ENCODE data around the gene MS4A13.
"Not testable (repeated sequence)": the region's sequence is repeated elsewhere in the genome, so short reads cannot be mapped to it uniquely, and the experiment has no call there.

MS4A13 gene, protein sequence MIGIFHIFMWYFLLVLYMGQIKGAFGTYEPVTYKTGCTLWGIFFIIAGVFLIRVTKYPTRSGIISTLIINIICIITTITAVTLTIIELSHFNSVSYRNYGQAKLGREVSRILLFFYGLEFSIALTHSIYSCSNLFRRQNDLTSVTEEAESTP

DNA sequence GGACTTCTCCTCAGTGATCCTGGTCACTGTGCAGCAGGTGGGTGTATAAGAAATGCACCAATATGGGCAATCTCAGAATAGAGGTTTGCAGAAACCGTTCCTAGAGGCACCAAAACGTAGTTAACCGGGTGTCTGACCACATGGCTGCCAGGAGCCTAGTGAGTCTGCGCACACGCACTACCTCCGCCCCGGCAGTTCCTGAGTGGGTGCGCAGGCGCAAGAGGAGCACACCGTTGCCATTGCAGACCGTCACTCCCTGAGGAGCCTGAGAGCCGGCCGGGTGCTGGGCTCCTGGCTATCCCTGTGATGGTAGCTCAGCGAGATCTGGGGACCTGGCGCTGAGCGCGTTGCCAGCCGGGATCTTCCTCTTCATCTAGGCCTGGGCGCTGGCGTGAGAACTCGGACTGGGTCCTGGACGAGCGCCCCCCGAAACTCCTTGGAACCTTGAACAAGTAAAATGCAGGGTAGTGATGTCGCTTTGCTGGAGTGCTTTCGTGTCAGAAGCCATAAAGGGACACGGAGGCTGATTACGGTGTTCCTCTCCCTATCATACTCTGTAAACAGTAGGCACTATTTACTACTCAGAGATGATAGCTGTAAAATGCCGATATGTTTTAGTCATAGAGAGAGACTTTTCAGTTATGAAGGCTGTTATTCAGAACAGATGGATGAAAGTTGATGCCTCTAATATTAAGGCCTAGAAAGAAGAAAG, at the start of gene MS4A13:
Gene MS4A13, plus strand, starts transcription at position 249 of the 712 bp plus-strand sequence. CDS start 2,692 bp downstream, outside the sequence.
- no peak for DNase-seq (ENCODE audit: low read depth)

DNA sequence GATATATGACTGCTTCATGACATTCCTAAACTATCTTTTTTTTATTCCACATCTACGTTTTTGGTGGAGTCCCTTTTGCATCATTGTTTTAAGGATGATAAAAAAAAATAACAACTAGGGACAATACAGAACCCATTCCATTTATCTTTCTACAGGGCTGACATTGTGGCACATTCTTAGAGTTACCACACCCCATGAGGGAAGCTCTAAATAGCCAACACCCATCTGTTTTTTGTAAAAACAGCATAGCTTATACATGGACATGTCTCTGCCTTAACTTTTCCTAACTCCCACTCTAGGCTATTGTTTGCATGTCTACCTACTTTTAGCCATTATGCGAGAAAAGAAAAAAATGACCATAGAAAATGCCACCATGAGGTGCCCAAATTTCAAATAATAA, 46.4 kb upstream of the MS4A13 start:
- no peak for DNase-seq (ENCODE audit: low read depth)

DNA sequence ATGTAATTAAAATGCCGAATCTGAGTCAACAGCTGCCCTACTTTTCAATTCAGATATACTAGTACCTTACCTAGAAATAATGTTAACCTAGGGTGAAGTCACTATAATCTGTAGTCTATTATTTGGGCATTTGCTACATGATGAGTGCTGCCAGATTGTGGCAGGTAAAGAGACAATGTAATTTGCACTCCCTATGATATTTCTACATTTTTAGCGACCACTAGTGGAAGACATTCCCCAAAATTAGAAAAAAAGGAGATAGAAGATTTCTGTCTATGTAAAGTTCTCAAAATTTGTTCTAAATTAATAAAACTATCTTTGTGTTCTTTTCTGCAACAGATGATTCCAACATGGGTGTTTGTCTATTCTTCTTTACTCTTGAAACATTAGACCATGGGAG, 45.5 kb upstream of the MS4A13 start:
- DNase-seq (ENCODE audit: low read depth), result no peak

DNA sequence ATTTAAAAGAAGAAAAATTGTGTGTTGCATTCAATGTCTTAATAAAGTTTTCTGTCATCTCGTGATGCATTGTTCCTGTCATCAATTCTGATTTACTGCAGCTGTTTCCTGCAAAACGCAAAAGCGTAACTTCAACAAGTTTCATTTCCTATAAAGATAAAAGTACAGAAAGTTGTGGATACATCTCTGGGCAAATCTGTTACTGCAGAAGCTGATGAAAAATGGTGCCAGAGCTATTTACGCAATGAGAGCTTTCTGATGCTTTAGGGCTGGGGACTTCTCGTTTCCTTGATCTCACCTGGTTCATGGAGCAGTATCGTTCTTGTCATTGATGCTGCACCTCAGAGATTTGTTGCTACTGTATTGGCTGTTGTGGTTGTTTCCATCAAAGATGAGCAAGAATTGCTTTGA, 38.2 kb upstream of the MS4A13 start:
- no peak for DNase-seq (ENCODE audit: low read depth)

DNA sequence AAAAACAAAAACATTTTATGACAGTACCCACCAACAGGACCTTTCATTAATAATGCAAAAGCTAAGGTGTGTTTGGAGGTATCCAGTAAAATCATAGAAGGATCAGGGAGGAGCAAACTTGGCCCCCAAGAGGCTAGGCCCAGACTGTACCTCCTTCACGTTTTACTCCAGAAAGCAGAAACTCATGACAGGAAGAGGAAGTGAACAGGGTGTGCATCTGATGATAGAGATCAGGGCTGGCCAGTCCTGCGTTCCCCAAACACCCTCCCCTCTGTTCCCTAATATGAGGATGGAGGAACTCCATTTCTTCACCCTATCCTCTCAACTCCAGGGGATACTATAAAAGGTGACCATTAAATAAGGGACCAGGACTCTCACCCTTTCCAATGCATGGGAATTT, 32.8 kb upstream of the MS4A13 start:
- DNase-seq (ENCODE audit: low read depth), result no peak

DNA sequence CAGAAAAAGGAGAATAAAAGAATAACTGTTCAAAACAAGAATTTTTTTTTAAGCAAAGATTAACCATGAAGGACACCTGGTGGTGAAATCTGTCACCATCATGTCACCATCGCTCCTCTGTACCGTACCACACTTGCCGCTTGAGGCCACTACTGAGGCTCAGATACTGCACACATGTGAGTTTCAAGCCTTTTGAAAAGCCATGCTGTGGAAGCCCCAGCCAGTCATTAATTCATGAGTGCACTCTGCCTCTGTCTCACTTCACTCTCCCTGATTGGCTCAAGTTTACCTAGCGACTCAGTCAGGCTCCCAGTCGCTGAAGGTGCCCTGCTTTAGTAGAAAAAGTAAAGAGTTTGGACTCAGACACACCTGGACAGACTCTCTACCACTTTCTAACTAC, 29.2 kb upstream of the MS4A13 start:
- no peak for DNase-seq (ENCODE audit: low read depth)

DNA sequence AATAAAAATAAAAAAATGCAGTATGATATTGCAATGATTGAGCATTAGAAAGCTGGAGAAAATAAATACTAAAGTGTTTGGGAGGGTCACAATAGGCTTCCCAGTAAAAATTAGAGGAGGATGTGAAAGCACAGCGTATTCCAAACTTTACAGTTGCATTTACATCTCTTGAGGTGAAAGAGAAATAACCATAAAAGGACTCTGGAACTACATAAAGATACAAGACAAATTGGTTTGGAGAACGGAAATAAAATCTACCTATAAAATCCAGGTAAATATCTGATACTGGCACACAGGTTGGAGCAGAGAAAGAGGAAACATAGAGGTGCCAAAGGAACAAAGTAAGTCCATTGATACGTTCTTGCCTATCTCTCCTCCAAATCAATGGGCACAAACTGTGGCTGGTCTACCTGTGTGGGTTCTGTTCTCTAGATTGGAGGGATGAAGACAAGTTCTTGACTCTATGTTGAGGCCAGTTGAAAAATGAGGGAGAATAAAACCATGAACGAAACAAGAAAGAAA, 22.6 kb upstream of the MS4A13 start, which contains the start of gene MS4A12:
Gene MS4A12, plus strand, starts transcription at position 291 of the 522 bp plus-strand sequence. CDS start 4,541 bp downstream, outside the sequence.
- DNase-seq (ENCODE audit: low read depth), result no peak

DNA sequence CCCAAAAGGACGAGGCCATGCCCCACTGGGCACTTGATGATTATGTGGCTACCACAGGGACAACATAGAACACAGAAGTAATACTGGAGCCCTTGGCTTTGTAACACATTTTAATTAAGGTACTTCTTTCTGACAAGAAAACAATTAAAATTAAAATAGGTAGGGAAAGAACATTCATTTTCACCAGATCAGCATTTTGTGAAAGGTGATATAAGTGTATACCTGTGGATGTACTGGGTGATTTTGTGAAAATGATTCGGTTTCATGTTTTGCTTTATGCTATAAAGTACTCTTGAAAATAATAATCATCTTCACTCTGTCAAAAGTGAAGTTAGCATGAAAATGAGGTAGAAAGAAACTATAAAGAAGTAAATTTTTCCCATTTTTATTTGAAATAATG, 21.7 kb upstream of the MS4A13 start:
- no peak for DNase-seq (ENCODE audit: low read depth)

DNA sequence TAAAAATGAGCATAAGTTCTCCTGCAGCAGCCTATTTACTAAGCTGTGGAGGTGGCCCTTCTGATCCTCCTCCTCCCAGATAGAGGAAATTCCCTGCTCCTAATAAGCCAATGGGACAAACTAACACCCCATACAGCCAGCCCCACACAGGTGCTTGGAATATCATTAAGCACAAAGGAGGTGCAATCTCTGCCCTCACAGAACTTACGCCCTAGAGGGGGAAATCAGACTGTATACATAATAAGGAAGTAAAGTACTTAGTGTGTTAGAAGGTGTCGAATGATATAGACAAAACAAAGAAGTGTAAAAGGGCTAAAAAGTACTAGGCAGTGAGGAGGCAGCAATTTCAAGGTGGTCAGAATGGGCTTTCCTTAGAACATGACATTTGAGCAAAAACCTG, 16.8 kb upstream of the MS4A13 start:
- no peak for DNase-seq (ENCODE audit: low read depth)

DNA sequence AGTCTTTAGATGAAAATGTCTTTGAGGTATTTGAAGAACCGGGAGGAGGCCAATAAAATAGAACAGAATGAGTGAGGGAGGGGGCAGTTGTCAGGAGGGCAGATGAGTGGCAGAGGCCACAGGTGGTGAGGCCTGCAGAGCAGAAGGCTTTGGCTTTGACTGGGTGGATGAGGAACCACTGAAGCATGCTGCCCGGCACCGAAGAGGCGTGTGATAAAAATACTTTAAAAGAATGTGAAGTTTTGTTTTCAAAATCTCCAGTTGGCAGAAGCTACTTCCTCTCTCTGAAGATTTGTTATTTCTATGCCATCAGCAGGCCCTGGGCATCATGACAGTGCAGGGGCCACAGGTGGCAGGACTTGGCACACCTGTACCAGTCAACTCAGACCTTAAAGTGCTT, 16.3 kb upstream of the MS4A13 start:
- no peak for DNase-seq (ENCODE audit: low read depth)

DNA sequence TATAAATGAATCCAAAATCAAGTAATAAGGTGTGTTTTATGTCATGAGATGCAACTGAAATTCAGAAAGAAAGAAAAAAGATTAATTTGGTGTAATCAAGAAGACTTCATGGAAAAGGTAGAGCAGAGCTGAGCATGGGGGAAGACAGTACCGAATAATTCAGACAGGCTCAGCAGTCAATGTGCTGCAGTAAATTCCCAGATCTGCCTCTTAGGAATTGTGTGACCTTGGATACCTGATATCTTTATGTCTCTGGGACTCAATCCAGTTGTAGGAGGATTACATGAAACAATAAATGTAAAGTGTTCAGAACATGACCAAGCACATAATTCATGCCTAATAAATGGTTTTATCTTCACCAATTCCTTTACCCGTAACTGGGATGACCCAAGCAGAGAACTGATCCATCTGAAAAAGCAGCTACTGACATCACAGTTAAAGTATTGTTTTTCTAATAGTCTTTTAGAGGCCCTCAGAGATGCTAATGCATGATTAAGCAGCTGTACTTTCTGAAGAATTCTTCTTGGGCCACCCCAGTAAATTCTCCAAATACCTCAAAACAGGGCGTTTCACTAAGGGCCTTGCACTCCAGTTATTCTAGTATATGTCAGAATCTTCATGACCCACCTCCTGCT, 14.8 kb upstream of the MS4A13 start:
- DNase-seq (ENCODE audit: low read depth), result no peak

DNA sequence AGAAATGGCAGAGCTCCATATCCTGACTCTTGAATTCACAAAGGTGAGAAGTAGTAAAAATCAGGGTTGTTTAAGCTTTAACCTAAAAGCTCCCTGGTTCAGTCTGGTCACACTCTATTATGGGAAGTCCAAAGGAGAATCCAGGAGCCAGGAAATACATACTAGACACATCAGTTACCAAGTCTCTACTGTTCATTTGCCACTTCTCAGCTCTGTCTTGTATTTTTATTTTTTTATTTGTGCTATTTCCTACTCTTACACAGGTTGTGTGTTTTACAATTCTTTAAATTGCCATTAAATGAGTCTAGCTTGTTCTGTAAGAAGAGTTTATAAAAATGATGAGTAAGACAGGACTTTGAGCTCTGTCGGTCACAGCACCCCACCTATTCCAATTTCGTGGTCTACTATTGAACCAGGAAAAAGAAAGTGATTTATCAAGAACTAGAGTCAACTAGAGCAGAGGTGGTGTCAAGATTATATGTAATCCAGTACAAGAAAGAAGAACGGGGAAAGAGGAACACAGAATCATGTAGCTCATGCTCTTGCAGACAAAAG, 12.9 kb upstream of the MS4A13 start:
- DNase-seq (ENCODE audit: low read depth), result no peak

DNA sequence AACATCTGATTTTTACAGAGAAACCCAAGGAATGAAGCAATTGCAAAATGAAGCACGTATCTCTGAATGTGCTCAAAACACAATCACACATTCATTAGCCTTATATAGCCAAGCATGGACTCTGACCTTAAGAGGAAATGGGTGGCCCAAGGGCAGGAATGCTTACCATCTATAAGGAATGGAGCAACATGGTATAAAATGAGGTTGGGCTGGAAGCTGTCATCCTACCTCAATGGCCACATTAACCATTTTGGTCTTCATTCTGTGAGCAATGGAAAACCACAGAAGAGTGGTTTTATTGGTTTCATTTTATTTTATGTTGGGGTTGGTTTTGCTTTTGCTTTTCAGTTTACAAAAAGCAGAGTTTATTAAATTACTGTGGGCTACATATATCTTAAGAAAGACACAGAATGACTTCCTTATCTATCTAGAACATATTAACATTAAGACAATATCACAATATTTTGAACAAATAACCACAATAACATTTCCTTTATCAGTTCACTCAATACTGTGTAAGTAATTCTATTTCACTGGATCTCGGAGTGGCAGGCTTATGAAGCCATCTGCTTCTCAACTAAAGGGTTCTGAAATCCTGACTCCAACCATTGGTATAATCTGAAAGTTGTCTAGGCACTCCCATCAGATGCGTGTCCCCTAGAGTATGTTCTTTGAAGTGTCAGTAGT, 10.8 kb upstream of the MS4A13 start:
- DNase-seq (ENCODE audit: low read depth), result no peak

DNA sequence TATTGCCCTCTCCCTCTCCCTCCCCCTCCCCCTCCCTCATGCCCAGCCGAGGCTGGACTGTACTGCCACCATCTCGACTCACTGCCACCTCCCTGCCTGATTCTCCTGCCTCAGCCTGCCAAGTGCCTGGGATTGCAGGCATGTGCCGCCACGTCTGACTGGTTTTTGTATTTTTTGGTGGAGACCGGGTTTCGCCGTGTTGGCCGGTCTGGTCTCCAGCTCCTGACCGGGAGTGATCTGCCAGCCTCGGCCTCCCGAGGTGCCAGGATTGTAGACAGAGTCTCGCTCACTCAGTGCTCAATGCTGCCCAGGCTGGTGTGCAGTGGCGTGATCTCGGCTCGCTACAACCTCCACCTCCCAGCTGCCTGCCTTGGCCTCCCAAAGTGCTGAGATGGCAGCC, 5.6 kb upstream of the MS4A13 start:
- not testable (repeated sequence) for DNase-seq (ENCODE audit: low read depth)

DNA sequence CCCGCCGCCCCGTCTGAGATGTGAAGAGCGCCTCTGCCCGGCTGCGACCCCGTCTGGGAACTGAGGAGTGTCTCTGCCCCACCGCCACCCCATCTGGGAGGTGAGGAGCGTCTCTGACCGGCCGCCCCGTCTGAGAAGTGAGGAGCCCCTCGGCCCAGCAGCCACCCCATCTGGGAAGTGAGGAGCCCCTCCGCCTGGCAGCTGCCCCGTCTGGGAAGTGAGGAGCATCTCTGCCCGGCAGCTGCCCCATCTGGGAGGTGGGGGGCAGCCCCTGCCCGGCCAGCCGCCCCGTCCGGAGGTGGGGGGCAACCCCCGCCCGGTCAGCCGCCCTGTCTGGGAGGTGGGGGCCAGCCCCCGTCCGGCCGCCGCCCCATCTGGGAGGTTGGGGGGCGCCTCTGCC, 5.0 kb upstream of the MS4A13 start:
- DNase-seq (ENCODE audit: low read depth), result not testable (repeated sequence)

DNA sequence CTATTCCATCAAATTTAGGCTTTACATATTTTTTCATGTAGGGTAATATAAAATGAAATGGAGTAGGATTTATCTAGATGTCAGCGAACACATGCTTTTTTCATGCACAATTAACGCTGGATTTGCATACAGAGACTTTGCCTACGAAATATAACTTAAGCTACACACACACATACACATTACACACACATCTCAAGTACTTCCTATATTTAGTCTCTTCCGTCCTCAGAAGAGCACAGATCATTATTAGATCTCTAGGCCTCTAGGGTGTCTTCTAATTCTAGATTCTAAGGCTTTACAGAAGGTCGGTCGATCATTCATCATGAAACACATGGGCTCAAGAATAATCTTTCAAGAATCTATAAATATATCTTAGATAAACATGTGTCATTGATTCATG, 3.8 kb upstream of the MS4A13 start:
- DNase-seq (ENCODE audit: low read depth), result no peak

DNA sequence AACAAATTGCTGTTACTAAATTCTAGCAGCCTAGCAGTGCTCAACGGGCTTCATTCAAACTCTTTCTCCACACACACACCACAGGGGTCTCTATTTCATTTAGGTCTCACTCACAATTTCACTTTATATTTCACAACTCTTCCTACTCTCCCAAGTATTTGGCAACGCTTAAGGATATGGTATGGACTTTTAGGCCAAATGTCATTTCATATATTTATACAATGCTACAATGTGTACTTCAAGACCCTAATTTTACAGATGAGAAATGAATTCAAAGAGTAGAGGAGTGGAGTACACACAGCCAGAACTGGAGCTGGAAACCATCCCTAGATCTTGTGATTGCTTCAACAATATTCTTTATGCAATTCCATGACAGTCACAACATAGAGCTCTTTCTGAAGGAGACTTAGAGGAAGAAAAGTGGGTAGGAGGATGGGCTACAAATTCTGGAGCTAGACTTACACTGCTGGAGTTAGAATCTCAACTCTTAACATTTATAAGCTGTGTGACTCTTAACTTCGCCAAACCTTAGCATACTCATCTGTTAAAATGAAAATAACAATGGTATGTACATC, 2.5 kb upstream of the MS4A13 start:
- no peak for DNase-seq (ENCODE audit: low read depth)

DNA sequence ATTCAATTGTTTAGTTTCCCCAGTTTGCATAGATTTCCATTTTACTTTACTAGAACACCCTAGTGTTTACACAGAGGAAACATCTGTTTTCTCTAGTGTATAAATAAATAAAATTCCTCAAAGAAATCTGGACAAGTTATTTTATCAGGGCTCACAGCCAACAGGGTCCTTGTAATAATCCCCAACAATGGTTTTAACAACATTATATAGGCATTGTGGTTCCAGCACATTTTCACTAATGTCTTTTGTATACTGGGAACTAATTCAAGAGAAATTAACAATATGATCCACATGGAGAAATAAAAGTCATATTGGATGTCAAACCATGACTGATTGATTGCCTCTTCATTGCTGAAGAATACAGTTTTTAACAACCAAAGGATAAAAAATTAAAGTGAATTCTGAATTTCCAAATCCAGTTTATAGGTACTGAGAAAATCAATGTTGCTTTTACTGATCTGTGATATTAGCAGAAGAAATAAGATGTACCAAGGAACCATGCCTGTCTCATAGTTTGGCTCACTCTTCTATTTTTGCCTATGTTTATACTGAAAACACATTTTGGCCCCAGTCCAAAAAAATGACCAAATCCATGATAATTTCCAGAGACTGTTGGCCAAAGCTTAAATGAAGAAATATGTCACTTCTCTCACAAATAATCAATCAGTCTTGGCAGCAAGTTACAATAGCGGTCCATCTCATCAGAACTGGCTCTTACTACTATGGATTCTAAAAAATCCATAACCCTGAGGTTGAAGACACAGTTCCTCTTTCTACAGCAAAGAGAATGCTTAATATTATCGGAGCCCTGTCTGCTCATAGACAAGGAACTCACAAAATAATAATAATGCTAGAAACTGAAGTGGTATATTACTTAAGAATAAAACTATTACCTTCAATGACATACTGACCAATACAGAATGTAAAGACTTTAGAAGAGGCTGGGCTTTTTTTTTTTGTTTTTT, 1.4 kb upstream of the MS4A13 start:
- DNase-seq (ENCODE audit: low read depth), result no peak

DNA sequence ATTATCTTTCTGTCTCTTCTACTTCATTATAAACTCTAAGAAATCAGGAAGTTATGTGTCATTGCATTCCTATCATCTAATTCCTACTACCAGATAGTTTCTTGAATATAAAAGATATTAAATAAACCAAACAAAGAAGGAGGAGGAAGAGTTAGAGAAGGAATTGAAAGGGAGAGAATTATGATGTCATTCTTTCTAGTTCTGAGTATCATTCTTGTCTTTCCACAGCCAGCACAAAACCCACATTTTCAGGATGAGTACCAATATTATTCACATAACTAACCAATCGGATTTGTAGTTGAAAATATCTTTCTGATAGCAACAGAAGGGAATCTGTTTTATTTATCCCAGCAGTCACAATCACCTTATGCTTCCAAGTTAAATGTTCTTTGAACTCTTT, 13.3 kb downstream of the MS4A13 start:
- DNase-seq (ENCODE audit: low read depth), result no peak

DNA sequence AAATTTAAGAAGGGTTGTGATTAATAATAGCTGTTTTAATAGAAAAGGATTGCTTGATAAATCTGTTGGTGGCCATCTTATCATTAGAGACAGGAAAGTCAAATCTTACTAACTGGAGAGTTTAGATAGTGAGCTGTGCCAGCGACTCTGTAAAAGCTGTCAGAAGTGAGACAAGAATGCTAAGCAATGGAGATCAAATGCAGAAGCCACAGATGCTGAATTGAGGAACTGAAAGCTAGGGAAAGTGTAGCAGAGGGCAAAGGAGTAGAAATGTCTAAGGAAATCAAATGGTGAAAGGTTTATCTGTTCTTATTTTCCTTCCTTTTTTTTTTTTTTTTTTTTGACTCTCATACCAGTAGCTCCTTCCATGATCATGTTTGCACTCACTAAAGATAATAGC, 13.7 kb downstream of the MS4A13 start:
- DNase-seq (ENCODE audit: low read depth), result no peak

Data from stimulated activated CD8-positive, alpha-beta memory T cell treated with anti-CD3 and anti-CD28 coated beads, Interleukin-4, amount 100 ng/mL, for 24 hours (primary cell).